KMS-11 (cell line): ENCODE results near the gene WNT5B.

ENCODE experiments used
- H2AFZ ChIP-seq: fragments of 200-600 bp; sonication (generic); 2 replicates; pipeline ENCODE4 v1.6.1; 2016; ENCODE audit warnings: antibody characterized with exemption, mixed run types, low read depth
- H3K27ac ChIP-seq: fragments of 200-600 bp; sonication (generic); 2 replicates; pipeline ENCODE4 v1.6.1; 2016; ENCODE audit warnings: mild to moderate bottlenecking, mixed run types
- H3K27me3 ChIP-seq: fragments of 200-600 bp; sonication (generic); 2 replicates; pipeline ENCODE4 v1.6.1; 2017; ENCODE audit warnings: mild to moderate bottlenecking, low read depth, mixed run types, moderate library complexity; ENCODE audit not compliant: insufficient read depth
- H3K36me3 ChIP-seq: fragments of 200-600 bp; sonication (generic); 2 replicates; pipeline ENCODE4 v1.6.1; 2017; ENCODE audit warnings: mild to moderate bottlenecking, mixed run types; ENCODE audit not compliant: insufficient read depth
- H3K4me1 ChIP-seq: fragments of 200-600 bp; sonication (generic); 2 replicates; pipeline ENCODE4 v1.6.1; 2016; ENCODE audit warnings: mild to moderate bottlenecking, low read depth, mixed run types; ENCODE audit not compliant: poor library complexity, severe bottlenecking
- H3K4me2 ChIP-seq: fragments of 200-600 bp; sonication (generic); 2 replicates; pipeline ENCODE4 v1.7.0; 2016; ENCODE audit warnings: mild to moderate bottlenecking, mixed run types
- H3K4me3 ChIP-seq: fragments of 200-600 bp; sonication (generic); IDR thresholded peaks from 2 replicates; pipeline ENCODE4 v1.6.1; 2017; ENCODE audit warnings: low read depth, low read length, mixed read lengths; ENCODE audit not compliant: insufficient read depth
- H3K79me2 ChIP-seq: fragments of 200-600 bp; sonication (generic); 2 replicates; pipeline ENCODE4 v1.6.1; 2016; ENCODE audit warnings: low read depth, mixed run types; ENCODE audit not compliant: insufficient read depth
- H3K9ac ChIP-seq: fragments of 200-600 bp; sonication (generic); 2 replicates; pipeline ENCODE4 v1.6.1; 2016; ENCODE audit warnings: mild to moderate bottlenecking, mixed run types
- H4K20me1 ChIP-seq: fragments of 200-600 bp; sonication (generic); 2 replicates; pipeline ENCODE4 v1.6.1; 2016; ENCODE audit warnings: mild to moderate bottlenecking, mixed run types; ENCODE audit not compliant: insufficient read depth
- TF ChIP-seq, protein P1 (sequence below): fragments of 200-600 bp; sonication (generic); conservative IDR thresholded peaks from 2 replicates; pipeline ENCODE4 v1.6.1; 2017; ENCODE audit warnings: low read depth, mild to moderate bottlenecking, antibody characterized with exemption, low read length, moderate library complexity, mixed read lengths

Gene WNT5B

DNA sequence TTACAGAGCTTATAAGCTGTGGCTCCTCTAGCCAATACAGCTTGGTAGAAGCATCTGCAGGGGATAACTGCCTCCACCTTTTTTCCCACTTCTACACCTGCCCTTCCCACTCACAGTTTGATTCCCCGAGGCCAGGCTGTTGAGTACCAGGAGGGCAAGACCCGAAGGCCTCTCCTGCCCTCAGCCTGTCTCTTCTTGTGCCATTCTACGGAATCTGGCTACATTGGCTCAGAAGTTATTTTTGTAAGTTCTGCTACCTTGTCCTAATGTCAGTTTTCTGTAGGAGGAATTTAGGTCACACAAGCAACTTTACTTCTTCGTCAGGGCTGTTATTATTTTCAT, 46.4 kb upstream of the WNT5B start:
- H3K79me2 ChIP-seq = peaks cover 99% of the 10 kb centered on the region
- H3K4me3 ChIP-seq = no peak overlapping the region
- peaks cover 36% of the 10 kb centered on the region for H4K20me1 ChIP-seq
- peak overlapping the region; percentile 9; the same call in 1 of the 2 replicates for H3K27ac ChIP-seq
- TF ChIP-seq, protein P1, sequence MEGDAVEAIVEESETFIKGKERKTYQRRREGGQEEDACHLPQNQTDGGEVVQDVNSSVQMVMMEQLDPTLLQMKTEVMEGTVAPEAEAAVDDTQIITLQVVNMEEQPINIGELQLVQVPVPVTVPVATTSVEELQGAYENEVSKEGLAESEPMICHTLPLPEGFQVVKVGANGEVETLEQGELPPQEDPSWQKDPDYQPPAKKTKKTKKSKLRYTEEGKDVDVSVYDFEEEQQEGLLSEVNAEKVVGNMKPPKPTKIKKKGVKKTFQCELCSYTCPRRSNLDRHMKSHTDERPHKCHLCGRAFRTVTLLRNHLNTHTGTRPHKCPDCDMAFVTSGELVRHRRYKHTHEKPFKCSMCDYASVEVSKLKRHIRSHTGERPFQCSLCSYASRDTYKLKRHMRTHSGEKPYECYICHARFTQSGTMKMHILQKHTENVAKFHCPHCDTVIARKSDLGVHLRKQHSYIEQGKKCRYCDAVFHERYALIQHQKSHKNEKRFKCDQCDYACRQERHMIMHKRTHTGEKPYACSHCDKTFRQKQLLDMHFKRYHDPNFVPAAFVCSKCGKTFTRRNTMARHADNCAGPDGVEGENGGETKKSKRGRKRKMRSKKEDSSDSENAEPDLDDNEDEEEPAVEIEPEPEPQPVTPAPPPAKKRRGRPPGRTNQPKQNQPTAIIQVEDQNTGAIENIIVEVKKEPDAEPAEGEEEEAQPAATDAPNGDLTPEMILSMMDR = no peak
- H3K4me1 ChIP-seq = peaks cover 97% of the 10 kb centered on the region
- no peaks in the 10 kb centered on the region for H3K27me3 ChIP-seq
- H3K4me2 ChIP-seq = peak overlapping the region; percentile 53
- H3K36me3 ChIP-seq = no peaks in the 10 kb centered on the region
- H2AFZ ChIP-seq = no peak overlapping the region
- no peak overlapping the region for H3K9ac ChIP-seq

DNA sequence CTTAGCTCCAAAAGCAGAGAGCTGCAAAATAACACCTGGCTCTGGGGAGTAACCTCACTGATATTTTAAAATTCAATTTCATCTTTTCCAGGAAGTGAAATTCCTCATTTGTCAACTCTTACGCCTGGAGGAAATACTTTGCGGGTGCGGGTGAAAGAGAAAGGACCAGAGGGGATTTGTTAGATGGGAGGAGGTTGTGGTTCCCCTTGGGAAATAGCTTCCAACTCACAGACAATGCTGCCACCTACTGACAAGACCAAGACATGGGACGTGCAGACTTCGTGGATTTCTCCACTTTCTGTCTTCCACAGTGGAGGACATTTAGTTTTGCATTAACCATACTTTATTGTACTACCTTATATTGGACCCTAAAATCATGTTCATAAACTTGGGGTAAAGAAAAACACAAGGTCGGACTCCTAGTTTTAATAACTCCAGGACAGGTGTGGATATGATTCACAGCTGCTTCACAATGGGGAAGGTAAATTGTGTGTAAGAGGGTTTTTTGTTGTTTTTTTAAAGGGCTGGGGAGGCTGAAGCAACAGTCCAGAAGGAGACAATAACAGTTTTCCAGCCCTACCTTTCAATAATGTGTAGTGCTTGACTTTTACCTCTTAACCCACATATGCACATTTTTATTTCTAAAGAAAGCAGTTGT, 45.5 kb upstream of the WNT5B start:
- H4K20me1 ChIP-seq = peaks cover 36% of the 10 kb centered on the region
- H3K27ac ChIP-seq = peak overlapping the region; percentile 19; the same call in 1 of the 2 replicates
- TF ChIP-seq, protein P1 = peak; percentile 99
- 0 out of 2 replicates have a peak overlapping the region, but pooled peaks have one; percentile 2 for H3K9ac ChIP-seq
- H3K4me1 ChIP-seq = peaks cover 100% of the 10 kb centered on the region
- no peaks in the 10 kb centered on the region for H3K36me3 ChIP-seq
- H3K79me2 ChIP-seq = peaks cover 99% of the 10 kb centered on the region
- H2AFZ ChIP-seq = no peak overlapping the region
- H3K4me2 ChIP-seq = peak overlapping the region; percentile 53
- no peak overlapping the region for H3K4me3 ChIP-seq
- H3K27me3 ChIP-seq = no peaks in the 10 kb centered on the region

DNA sequence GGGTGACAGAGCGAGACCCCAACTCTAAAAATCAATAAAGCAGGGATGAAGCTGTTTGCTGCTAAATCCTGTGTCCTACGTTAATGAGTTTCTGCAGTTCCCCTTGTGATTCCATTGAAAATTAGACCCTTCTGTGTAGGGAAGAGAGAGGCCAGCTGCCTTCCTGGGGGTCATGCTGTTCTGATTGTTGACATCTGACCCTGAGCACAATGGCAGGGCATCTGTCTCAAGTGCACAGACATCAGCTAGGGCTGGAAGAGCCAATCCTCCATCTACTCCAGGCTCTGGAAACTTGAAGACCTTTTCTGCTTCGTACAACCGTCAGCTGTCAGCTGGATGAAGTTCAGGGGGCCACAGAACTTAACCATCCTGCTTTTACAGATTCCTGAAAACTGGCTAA, 44.7 kb upstream of the WNT5B start:
- Histone ChIP-seq H3K4me1 (peaks cover 99% of the 10 kb centered on the region), H4K20me1 (peaks cover 36% of the 10 kb centered on the region), H2AFZ (no peak overlapping the region), H3K4me3 (no peak overlapping the region), H3K79me2 (peaks cover 98% of the 10 kb centered on the region), H3K27ac (no peak overlapping the region), H3K27me3 (no peaks in the 10 kb centered on the region), H3K9ac (no peak overlapping the region), H3K36me3 (no peaks in the 10 kb centered on the region), H3K4me2 (no peak overlapping the region)
- TF ChIP-seq, protein P1 = no peak

DNA sequence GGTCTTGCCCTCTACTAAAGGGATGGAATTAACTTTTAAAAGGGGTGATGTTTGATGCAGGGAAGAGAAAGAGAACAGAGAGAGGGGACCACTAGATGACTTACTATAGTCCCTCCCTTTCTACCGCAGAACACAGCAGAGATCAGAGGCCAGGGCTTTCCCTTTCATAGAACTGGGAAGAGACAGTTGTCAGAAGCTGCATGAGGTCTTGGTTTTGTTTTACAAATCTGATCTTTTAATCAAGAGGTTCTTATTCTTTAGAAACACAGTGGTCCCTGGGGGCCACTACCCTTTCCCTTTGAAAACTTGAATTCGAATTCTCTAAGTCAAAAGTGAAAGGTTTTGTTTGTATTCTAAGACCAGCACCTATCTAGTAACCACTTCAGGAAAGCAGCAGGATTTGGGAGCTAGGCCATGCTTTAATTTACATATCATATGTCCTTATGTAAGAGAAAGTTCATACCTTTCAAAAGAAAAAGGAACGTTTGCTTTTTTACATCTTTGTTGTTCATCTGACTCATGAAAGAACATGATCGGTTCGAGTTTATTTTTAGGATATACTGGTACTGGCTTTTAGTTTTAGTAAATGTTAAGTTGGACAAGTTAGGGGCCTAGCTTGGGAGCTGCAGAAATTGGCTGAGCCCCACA, 41.0 kb upstream of the WNT5B start:
- peaks cover 90% of the 10 kb centered on the region for H3K4me1 ChIP-seq
- H3K79me2 ChIP-seq = peaks cover 98% of the 10 kb centered on the region
- H4K20me1 ChIP-seq = peaks cover 42% of the 10 kb centered on the region
- H3K9ac ChIP-seq = no peak overlapping the region
- H3K27me3 ChIP-seq = no peaks in the 10 kb centered on the region
- TF ChIP-seq, protein P1 = no peak
- H3K27ac ChIP-seq = peak overlapping the region; percentile 7; the same call in 1 of the 2 replicates
- no peak overlapping the region for H2AFZ ChIP-seq
- no peaks in the 10 kb centered on the region for H3K36me3 ChIP-seq
- H3K4me2 ChIP-seq = peak overlapping the region; percentile 7; the same call in 1 of the 2 replicates
- H3K4me3 ChIP-seq = no peak overlapping the region
